SK-N-SH (cell line): Measurements from ENCODE around the gene SNX24.

ENCODE experiments used
- CTCF ChIP-seq: fragments of 200-600 bp; sonication (generic); IDR thresholded peaks from 2 replicates; pipeline ENCODE4 v1.6.1; 2017; ENCODE audit warnings: antibody characterized with exemption, mild to moderate bottlenecking, moderate library complexity
- EP300 ChIP-seq, 2 experiments: IDR thresholded peaks; 2 replicates each; pipeline versions ENCODE4 v1.4.0 to v1.6.1; 2012; ENCODE audit warnings: borderline replicate concordance in 1 of 2, low read depth in 1 of 2, low read length in 1 of 2
- MXI1 ChIP-seq: IDR thresholded peaks from 2 replicates; pipeline ENCODE4 v1.6.1; 2012; ENCODE audit warnings: mild to moderate bottlenecking, low read depth, low read length, improper control_type of control experiment
- NRF1 ChIP-seq: IDR thresholded peaks from 2 replicates; pipeline ENCODE4 v1.6.1; 2012; ENCODE audit warnings: low read depth, mild to moderate bottlenecking, low read length
- POLR2AphosphoS5 ChIP-seq: IDR thresholded peaks from 2 replicates; pipeline ENCODE4 v1.6.1; 2012; ENCODE audit warnings: low read depth, low read length
- USF2 ChIP-seq: fragments of 150-350 bp; IDR thresholded peaks from 2 replicates; pipeline ENCODE4 v1.6.1; 2017; ENCODE audit warnings: antibody characterized with exemption, low read length, low read depth, borderline replicate concordance
- YY1 ChIP-seq: IDR thresholded peaks from 2 replicates; pipeline ENCODE4 v1.4.0; 2012; ENCODE audit warnings: low read depth, mild to moderate bottlenecking
- TF ChIP-seq, protein P1 (sequence below): IDR thresholded peaks from 2 replicates; pipeline ENCODE4 v1.6.1; 2012; ENCODE audit warnings: mild to moderate bottlenecking, low read depth, low read length, moderate library complexity
- TF ChIP-seq, protein P2 (sequence below): IDR thresholded peaks from 2 replicates; pipeline ENCODE4 v1.4.0; 2012; ENCODE audit warnings: low read depth, borderline replicate concordance

DNA sequence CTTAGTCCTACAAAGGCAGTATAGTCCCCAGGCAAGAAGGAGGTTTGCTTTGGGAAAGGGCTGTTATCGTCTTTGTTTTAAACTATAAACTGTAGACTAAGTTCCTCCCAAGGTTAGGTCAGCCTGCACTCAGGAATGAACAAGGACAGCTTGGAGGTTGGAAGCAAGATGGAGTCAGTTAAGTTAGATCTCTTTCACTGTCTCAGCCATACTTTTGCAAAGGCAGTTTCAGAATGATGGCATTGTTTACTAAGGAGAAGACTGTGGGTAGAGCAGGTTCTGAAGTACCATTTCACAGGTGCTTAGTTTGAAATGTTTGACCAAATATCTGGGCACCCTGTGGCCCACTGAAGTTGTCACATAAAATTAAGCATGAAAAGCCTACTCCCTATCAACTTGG, 19.4 kb downstream of the SNX24 start:
- TF ChIP-seq CTCF (no peak), NRF1 (no peak), EP300 (IDR thresholded peaks at IDR 0.05; ENCODE audit: borderline replicate concordance in 1 of 2, low read depth in 1 of 2, low read length in 1 of 2) (no peak), MXI1 (no peak), USF2 (no peak), POLR2AphosphoS5 (no peak), YY1 (no peak)
- TF ChIP-seq, protein P1, sequence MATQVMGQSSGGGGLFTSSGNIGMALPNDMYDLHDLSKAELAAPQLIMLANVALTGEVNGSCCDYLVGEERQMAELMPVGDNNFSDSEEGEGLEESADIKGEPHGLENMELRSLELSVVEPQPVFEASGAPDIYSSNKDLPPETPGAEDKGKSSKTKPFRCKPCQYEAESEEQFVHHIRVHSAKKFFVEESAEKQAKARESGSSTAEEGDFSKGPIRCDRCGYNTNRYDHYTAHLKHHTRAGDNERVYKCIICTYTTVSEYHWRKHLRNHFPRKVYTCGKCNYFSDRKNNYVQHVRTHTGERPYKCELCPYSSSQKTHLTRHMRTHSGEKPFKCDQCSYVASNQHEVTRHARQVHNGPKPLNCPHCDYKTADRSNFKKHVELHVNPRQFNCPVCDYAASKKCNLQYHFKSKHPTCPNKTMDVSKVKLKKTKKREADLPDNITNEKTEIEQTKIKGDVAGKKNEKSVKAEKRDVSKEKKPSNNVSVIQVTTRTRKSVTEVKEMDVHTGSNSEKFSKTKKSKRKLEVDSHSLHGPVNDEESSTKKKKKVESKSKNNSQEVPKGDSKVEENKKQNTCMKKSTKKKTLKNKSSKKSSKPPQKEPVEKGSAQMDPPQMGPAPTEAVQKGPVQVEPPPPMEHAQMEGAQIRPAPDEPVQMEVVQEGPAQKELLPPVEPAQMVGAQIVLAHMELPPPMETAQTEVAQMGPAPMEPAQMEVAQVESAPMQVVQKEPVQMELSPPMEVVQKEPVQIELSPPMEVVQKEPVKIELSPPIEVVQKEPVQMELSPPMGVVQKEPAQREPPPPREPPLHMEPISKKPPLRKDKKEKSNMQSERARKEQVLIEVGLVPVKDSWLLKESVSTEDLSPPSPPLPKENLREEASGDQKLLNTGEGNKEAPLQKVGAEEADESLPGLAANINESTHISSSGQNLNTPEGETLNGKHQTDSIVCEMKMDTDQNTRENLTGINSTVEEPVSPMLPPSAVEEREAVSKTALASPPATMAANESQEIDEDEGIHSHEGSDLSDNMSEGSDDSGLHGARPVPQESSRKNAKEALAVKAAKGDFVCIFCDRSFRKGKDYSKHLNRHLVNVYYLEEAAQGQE = no peak
- TF ChIP-seq, protein P2, sequence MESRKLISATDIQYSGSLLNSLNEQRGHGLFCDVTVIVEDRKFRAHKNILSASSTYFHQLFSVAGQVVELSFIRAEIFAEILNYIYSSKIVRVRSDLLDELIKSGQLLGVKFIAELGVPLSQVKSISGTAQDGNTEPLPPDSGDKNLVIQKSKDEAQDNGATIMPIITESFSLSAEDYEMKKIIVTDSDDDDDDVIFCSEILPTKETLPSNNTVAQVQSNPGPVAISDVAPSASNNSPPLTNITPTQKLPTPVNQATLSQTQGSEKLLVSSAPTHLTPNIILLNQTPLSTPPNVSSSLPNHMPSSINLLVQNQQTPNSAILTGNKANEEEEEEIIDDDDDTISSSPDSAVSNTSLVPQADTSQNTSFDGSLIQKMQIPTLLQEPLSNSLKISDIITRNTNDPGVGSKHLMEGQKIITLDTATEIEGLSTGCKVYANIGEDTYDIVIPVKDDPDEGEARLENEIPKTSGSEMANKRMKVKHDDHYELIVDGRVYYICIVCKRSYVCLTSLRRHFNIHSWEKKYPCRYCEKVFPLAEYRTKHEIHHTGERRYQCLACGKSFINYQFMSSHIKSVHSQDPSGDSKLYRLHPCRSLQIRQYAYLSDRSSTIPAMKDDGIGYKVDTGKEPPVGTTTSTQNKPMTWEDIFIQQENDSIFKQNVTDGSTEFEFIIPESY = no peak
